ENCODE results near the gene C1QTNF1. TPM values are rescaled to one million over a fixed set of nuclear protein-coding genes. Genes with fewer than 3 reads are reported as not detected.

Gene C1QTNF1
- total RNA-seq, 1 experiment from 2014 or later, result 0.56 TPM

GRCh38 chr17:79091226-79091670 is 67.3 kb downstream of the C1QTNF1 start:
- no peak for DNase-seq (ENCODE audit: low spot score)

DNA sequence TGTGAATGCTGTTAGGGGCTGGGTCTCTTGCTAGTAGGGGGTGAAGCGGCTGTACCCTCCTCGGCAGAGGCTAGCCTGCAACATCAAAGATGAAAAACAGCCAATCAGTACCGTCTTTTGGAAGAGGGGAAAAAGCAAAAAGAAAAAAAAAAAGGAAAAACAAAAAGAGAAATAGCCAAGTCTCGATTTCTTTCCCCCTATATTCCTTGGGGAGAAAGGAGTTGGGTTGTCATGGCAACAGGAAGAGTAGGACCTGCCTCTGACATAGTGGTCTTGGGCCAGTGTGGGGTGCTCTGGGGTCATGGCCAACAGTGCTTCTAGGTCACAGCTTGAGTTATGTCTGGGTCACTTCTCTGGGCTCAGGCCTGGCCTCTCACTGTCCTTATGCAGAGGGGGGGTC is 68.6 kb downstream of the C1QTNF1 start:
- no peak for DNase-seq (ENCODE audit: low spot score)

GRCh38 chr17:79093270-79093669 is 69.3 kb downstream of the C1QTNF1 start:
- no peak for DNase-seq (ENCODE audit: low spot score)

DNA sequence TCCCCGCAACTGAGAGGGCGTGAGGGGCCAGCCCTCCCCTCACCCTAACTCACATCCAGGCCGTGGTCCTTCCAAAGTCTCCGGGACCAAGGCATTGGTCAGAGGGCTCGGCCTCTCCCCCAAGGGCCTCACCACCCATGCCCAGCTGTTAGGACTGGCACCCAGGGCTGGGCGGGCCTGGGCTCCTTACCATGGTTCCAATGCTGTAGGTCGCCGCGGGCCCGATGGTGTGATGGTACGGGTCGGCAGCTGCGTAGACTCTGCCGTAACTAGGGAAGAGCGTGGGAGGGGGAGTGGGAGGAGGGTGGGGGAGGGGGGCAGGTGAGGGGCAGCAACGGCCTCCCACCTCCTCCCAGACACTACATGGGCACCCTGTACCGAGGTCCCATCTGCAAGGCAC is 70.3 kb downstream of the C1QTNF1 start:
- DNase-seq (ENCODE audit: low spot score), result no peak

DNA sequence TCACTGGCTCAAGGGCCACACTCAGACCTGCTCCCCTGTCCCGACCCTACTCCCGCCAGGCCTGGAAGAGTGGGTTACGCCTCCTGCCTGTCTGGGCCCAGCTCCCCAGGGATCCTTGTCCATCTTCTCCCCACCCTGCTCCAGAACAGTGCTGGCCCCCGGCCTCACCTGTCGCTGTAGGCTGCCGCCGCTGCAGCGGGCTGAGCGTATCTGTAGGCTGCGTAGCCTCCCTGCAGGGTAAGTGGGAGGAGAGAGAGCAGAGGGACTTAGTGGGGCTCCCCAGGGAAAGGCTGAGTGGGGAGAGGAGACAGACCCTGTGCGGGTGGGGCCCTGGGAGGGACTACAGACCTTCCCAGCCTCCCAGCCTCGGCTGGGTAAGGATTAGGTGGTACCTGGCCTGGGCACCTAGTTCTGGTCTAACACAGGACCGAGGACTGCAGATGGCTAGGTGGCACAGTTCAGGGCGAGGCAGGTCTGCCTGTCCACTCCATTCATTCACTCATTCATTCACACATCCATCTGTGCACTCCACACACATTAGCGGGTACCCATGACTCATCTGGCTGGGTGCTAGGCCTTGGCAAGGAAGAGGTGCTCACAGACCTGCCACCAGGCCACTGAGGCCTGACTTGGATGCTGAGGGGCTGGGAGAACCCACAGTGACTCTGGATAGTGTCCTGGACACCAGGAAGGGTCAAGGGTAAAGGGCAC is 71.5 kb downstream of the C1QTNF1 start:
- no peak for DNase-seq (ENCODE audit: low spot score)

DNA sequence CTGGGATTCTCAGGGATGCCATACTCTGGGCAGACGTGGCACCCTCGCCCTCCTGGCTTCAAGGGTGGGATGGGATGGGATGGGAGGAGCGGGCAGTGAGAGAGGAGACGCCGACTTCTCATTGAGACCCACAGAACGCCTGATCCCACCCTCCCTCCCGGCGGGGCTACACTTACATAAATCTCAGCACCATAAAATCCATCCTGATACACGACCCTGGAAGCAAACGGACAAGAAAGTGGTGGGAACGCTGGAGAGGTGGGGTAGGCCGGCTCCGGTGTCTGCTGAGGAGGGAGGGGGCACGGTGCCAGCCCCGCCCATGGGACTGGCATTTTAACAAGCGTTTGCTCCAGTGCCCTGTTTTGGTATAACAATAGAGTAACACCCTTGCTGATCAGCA is 72.5 kb downstream of the C1QTNF1 start:
- no peak for DNase-seq (ENCODE audit: low spot score)

- no peak for DNase-seq (ENCODE audit: low spot score)
Observed at GRCh38 chr17:79097226-79098055, 73.5 kb downstream of the C1QTNF1 start.

DNA sequence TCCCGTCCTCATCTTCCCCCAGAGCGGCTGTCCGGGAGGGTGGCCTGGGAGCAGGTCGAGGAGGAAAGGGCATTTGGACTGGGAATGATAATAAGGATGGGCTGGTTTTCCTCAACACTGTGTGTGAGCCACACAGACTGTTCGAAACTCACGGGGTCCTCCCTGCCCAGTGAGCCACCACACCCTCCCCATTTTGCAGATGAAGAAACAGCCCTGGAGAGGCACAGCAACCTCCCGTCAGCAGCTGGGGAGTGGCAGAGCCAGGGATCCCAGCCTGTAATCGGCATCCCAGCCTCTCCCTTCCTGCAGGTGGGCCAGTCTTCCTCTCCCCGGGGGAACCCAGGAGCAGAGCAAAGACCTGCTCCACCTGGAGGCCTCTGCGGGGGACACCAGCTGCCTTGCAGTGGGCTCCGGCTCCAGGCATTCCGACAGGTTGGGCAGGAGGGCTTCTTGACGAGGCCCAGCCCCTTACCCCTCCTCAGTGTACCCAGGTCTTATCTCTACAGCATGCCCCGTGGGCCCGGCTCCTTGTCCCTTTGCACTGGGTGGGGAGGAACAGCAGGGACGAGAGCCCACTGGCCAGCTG is 74.4 kb downstream of the C1QTNF1 start:
- DNase-seq (ENCODE audit: low spot score), result no peak

Other genes starting within 250 kb of the C1QTNF1 start
- 8.0 and 9.7 TPM in 2 replicates for gene CYTH1, start 241.9 kb upstream of the C1QTNF1 start, total RNA-seq (2014; rRNA removed; shearing (Covaris generic))
- gene USP36, start 183.4 kb upstream of the C1QTNF1 start, total RNA-seq (2014; rRNA removed; shearing (Covaris generic)), result 14.3 and 20.4 TPM in 2 replicates
- not detected in 2 replicates for gene CEP295NL, start 121.0 kb upstream of the C1QTNF1 start, total RNA-seq (2014; rRNA removed; shearing (Covaris generic))
- 59.0 and 73.3 TPM in 2 replicates for gene TIMP2, start 98.8 kb upstream of the C1QTNF1 start, total RNA-seq (2014; rRNA removed; shearing (Covaris generic))
- 742 and 897 TPM in 2 replicates for gene LGALS3BP, start 44.2 kb upstream of the C1QTNF1 start, total RNA-seq (2014; rRNA removed; shearing (Covaris generic))
- 56.9 and 59.0 TPM in 2 replicates for gene CANT1, start 14.4 kb upstream of the C1QTNF1 start, total RNA-seq (2014; rRNA removed; shearing (Covaris generic))
- 4.3 and 6.9 TPM in 2 replicates for gene ENGASE, start 50.7 kb downstream of the C1QTNF1 start, total RNA-seq (2014; rRNA removed; shearing (Covaris generic))